GM13976 (cell line): ENCODE results near the gene PRKCA.
"Not testable (repeated sequence)": the region's sequence is repeated elsewhere in the genome, so short reads cannot be mapped to it uniquely, and the experiment has no call there.

Experiments
- DNase-seq: peaks from one replicate; pipeline ENCODE4 v3.0.0; 2012; ENCODE audit warnings: low spot score
- in situ Hi-C: fragments of 300-500 bp; cut with MboI; formaldehyde crosslinking; loops from one replicate; pipeline ENCODE4 v1.12.0; 2022; ENCODE audit warnings: low sequenced_read_pairs, mixed read lengths, inconsistent platforms; ENCODE audit not compliant: unreplicated experiment
- TF ChIP-seq, protein P1 (sequence below): IDR thresholded peaks from 2 replicates; pipeline ENCODE4 v1.5.1; 2012; ENCODE audit warnings: borderline replicate concordance, mild to moderate bottlenecking; ENCODE audit not compliant: insufficient read depth; ENCODE audit errors: extremely low read depth, missing control alignments, control extremely low read depth

PRKCA gene

DNA sequence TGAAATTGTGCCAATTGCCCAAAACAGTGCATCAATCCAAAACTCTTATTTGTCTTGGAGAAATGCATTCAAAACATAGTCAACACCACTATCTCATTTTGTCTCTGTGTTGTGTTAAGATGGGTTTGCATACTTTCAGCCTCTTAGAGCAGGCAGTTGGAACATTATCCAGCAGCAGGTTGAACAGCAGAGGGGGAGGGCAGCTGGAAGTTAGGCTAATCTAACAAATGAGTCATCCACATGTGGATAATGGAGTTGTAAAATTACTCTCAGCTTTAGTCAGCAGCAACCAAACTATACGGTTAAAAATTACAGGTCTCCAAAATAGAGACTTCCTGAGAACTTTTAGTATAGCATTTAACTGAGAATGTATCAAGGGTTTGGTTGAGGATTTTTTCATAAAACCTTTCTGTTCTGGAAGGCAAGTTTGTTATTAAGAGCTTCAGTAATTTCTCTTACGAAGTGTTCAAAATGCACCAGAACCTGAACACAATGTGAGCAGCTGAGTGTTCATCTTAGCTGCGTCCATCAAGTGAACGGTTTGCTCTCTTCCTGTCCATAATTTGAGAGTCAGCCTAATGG is 46.3 kb downstream of the PRKCA start:
- TF ChIP-seq, protein P1, sequence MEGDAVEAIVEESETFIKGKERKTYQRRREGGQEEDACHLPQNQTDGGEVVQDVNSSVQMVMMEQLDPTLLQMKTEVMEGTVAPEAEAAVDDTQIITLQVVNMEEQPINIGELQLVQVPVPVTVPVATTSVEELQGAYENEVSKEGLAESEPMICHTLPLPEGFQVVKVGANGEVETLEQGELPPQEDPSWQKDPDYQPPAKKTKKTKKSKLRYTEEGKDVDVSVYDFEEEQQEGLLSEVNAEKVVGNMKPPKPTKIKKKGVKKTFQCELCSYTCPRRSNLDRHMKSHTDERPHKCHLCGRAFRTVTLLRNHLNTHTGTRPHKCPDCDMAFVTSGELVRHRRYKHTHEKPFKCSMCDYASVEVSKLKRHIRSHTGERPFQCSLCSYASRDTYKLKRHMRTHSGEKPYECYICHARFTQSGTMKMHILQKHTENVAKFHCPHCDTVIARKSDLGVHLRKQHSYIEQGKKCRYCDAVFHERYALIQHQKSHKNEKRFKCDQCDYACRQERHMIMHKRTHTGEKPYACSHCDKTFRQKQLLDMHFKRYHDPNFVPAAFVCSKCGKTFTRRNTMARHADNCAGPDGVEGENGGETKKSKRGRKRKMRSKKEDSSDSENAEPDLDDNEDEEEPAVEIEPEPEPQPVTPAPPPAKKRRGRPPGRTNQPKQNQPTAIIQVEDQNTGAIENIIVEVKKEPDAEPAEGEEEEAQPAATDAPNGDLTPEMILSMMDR = no peak
- no peak for DNase-seq
- in situ Hi-C loops = no loop called here

GRCh38 chr17:66349521-66350254 is 47.3 kb downstream of the PRKCA start:
- TF ChIP-seq, protein P1 = no peak
- in situ Hi-C loops = no loop called here
- no peak for DNase-seq

- in situ Hi-C loops, DNase-seq: not testable (repeated sequence)
These were observed 48.2 kb downstream of the PRKCA start for GRCh38 chr17:66350576-66350975.

GRCh38 chr17:66351033-66351432 is 48.6 kb downstream of the PRKCA start:
- in situ Hi-C loops = no loop called here
- TF ChIP-seq, protein P1 = no peak
- no peak for DNase-seq

DNA sequence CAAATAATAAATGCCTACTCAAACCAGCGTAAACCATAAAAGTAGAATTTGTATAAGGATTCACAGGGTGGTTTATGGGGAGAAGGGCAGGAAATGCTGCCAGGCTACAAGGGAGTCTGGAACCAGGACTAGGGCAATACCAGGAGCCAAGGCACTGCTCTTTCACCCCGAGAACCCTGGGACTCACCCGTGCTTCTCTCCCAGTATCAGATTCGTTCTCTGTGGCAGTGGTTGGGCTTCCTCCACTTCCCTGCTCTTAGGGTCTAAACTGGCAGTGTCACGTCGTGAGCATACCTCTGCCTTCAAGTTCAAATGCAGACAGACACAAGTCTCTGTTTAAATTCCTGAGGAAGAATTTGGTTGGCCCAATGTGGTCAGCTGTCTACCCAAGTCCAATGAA is 49.3 kb downstream of the PRKCA start:
- DNase-seq = no peak
- in situ Hi-C loops = no loop called here
- TF ChIP-seq, protein P1 = no peak

DNA sequence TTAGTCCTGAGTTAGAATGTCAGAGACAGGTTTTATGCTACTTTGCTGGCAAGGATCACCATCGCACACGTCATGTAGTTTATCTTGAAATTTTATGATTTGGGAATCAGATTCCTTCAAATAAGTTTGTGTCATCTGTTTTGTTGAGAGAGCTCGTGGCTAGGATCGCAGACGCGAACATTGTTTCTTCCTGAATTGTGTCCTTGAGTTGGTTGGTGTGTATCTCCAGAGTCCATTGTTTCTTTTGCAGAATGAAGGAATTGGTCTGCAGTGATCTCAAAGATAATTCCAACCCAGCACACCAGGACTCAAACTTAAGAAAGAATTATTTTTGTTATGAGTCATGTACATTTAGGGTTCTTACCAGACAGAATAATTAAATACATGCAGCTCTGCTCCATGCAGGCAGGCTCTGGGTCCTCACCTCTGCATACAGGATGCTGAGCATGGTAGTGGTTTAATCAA is 51.6 kb downstream of the PRKCA start:
- in situ Hi-C loops = no loop called here
- TF ChIP-seq, protein P1 = no peak
- DNase-seq = no peak

GRCh38 chr17:66354472-66354871 is 52.1 kb downstream of the PRKCA start:
- TF ChIP-seq, protein P1 = no peak
- in situ Hi-C loops = no loop called here
- no peak for DNase-seq
